NCI-H748 (cell line): ENCODE results near the gene PTPRD.

Source experiments
- DNase-seq: peaks from one replicate; lab custom pipeline; 2025; ENCODE audit not compliant: unreplicated experiment; lab: John Stamatoyannopoulos, UW

PTPRD gene

DNA sequence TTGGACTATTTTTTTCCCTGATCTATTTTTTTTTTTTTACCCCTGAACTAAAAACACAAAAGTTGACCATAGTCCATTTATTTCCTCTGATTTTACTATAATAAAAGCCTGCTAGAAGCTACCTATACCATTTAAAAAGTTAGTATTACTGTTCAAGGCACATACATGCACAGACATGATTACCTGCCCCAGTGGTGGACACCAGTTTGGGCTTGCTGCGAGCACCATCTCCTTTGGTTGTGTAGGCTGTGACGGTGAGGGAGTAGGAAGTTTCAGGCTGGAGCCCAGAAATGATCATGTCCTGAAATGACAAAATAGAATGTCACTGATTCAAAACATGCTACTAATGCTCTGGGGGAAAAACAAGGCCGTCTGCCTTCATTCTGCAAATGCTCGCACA lies 2120.1 kb downstream of the PTPRD start:
- no peak for DNase-seq

DNA sequence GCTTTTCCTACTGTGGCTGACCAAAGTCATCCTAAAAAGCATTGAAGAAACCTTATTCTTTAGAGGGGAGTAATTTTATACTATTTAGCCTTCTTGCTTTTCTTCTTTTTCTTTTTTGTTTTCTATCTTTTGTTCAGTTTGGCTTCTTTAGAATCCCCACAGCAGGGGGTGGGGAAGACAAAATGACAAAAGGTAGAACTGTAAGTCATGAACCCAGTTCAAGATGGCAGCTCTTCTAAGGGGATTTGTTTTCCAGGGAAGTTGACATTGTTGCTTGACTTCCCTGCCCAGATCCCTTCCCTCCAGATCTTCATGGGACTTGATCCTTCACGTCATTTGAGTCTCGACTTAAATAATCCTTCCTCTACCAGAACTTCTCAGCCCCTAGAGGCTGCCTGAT lies 2120.8 kb downstream of the PTPRD start:
- DNase-seq = no peak

DNA sequence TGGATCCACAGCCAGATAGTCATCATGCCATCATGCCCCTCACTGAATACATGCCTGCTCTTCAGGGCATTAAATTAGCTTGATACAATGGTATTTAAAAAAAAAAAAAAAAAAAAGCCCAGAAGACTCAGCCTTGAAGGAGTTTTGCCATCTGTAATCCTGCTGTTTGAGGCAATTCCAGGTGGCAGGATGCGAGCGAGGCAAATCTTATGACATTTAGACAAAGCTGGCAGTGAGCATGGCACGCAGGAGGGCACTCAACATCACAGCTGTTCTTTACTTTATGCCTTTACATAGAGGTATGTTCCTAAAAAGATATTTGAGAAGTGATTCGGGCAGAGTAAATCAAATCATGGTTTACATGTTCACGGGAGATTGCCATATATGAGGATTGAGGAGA lies 2121.2 kb downstream of the PTPRD start:
- DNase-seq = no peak

DNA sequence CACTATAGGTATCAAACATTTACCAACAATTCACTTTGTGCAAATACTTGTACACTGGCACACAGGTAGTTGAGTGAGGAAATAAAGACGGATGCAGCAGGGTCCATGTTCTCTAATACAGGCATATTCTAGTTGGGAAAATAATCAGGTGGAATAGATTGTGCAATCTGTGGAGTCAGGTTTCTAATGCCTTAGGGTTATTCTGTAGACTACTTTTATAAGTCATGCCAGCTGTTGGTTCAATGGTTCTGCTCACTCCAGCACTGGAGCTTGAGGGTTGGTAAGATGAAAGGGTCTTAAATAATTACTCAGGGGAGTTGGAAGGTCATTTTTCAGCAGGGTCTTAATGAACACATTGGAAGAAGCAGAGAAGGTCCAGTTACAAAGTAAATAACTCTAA lies 2123.0 kb downstream of the PTPRD start:
- peak; percentile 27 for DNase-seq

DNA sequence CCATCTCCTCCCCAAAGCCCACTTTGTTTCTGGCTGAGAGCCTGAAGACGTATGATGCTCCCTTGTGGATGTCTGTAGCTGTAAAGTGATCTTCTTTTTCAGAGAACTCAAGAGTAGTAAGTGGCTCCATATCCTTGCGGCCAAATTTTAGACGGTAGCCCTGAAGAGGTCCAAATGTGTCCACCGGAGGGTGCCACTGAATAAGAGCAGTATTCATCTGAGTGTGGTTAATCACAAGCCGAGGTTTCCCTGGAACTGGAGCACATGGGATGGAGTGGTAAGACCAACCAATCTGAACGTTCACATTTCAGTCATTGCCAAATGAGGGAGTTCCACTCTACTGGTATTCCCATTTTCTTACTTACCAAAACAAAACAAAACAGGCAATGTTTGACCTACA lies 2126.7 kb downstream of the PTPRD start:
- peak; percentile 76 for DNase-seq

DNA sequence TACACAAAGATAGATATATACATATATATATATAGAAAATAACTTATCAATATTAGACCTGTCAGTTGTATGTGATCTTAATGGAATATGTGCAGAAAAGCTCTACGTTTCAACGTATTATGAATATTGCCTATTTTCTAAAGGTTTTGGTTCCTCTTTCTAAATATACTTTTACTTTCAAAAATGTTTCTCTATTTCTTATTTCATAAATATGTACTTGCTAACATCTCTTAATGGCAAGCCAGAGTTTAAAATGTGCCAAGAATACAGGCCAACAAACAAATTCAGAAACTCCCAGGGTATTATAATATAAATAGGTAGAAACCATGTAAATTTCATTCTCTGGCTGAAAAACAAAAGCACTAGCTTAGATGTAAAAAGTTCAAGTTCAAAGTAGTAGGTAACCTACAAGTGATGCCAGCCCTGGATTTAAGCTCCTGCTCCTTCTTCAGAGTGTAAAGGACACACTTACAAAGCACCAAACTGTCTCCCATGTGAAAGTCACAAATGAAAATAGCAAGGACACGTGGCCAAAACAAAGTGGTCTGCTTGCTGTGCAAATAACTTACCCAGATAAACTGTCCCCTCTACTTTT lies 2128.1 kb downstream of the PTPRD start:
- DNase-seq = no peak

DNA sequence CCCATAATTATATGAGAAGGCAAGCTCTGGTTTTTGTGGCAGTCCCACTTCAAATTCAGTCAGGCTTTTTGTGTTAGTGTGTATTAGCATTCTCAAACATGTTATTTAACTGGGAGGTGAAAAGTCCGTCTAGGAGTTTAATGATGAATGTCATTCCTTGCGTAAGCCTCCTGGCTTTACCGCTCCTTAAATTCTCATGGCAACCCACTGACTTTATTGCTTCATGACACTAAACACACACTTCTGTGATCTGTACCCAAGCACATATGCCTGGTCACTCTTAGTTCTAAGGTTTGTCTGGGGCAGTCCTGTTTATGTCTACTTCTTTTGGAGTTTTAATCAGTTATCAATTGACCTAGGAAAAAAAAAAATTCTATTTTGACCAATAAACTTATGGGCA lies 2135.4 kb downstream of the PTPRD start:
- DNase-seq = no peak

DNA sequence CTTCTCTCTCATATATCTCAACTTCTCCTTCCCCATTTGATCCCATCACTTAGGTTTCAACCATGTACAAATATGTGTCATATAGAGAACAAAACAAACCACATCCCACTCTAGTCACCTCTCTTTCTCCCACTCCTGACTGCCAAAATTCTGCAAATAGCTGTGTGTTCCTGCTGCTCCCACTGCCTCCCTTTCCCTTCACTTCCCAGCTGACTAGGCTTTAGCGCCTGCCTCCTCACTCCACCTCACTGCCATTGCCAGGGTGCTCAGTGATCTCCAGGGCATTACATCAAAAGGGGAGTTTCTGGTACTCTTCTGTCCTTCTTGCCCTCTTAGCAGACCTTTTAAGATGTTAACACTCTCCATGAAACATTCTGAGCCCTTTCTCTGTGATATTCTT lies 2137.9 kb downstream of the PTPRD start:
- no peak for DNase-seq

DNA sequence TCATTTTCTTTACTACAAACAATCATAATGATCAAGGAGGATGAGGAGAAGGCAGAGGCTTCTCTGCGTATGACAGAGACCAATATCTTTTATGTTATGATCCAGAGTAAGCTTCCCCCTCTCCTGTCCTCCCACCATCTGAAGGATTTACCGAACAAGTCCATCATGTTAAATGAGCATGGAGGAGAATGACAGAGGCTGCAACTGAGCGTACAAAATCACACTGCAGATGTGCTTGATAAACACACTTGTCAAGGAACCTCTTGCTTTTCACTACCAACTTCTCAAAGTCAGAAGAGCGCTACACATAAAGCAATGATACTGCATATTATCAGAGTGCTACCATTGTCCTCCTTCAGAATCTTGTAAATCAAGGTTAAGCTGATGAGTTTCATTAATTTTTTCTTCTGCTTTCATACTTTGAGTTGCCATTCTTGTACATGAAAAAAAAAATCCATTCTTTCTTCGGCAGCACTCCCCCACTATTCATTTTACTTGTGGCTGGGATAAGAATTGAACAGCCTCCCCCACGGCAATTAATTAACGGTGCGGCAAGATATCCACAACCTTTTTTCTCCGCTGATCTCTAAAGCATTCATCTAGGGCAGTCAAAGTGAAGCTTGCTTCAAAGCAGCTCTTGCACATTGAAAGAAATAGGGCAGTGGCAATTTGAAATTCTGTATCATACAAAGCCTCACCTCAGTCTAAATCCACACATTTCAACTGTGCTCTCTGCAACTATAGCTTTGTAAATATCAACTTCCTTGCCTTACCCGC lies 2139.4 kb downstream of the PTPRD start:
- DNase-seq = no peak

DNA sequence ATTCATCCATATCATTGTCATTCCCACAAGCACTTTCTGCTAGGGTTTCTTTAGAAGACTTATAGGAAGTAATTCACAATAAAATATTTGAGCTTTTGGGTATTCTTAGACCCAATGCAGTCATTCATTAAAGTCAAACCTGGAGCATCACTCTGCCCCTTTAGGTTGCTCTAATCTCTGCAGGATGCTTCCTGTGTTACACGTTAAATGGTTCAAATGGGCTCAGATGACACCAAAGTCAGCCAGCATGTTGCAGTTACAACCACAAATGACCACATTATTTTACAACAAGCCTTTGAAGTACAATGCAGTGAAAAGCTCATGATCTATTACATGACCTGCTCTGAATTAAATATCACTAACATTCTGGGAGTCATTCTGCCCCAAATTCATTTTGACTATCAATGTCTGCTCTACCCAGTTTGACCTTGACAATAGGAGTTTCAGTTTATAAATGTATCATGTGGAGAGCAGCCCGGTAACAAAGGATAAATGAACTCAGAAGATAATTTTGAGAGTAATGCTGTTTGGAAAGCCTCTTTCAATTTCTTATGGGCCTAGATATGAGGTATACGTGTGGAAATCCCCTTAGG lies 2144.7 kb downstream of the PTPRD start:
- DNase-seq = no peak

DNA sequence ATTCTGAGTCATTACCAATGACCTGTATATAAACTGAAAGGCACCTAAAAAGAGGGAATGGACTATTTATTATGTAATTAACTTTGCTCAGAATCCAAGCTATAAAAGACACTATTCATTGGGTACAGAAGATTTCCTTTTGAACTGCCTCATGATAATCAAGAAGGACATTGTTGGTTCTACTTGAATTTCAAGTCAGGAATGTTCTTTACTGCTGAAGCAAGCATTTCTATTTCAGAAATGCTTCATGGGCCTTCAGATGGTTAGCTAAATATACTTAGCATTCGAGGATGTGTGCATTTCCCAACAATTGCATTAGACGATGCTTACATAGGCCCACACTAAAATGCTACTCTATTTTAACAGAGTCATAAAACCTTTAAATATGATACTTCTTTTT lies 2155.0 kb downstream of the PTPRD start:
- DNase-seq = no peak

DNA sequence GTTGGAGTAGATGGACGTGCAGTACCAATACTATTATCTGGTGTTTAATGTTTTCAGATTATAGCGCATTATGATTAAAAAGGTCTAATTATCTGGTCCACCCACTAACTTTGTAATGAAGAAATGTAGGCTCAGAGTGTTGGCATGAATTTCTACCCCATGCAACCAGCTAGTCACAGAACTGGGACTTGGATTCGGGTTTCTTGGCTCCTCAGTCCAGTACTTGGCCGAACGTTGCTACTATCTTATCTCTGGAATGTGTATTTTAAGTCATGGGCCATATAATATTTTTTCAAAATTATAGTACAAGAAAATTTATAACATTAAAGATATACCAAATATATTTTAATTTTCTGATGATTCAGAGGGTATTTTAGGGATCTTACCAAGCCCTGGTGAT lies 2155.7 kb downstream of the PTPRD start:
- no peak for DNase-seq

DNA sequence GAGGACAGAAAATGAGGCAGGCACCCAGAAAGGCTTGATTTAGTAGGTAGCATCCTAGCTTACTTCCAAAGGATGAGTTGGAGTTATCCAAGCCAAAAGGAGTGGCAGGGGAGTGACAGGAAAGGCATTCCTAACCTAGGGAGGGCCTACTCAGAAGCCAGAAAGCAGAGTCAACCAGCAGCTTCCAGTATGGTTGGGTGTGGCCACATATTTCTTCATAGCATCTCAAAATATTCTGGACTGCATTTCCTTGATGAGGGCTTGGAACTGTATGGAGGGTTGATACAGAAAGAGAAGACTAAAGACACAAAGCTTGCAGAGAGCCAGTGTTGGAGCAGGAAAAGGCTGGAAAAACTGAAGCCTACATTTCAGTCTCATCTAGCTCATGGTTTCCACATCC lies 2156.5 kb downstream of the PTPRD start:
- no peak for DNase-seq

DNA sequence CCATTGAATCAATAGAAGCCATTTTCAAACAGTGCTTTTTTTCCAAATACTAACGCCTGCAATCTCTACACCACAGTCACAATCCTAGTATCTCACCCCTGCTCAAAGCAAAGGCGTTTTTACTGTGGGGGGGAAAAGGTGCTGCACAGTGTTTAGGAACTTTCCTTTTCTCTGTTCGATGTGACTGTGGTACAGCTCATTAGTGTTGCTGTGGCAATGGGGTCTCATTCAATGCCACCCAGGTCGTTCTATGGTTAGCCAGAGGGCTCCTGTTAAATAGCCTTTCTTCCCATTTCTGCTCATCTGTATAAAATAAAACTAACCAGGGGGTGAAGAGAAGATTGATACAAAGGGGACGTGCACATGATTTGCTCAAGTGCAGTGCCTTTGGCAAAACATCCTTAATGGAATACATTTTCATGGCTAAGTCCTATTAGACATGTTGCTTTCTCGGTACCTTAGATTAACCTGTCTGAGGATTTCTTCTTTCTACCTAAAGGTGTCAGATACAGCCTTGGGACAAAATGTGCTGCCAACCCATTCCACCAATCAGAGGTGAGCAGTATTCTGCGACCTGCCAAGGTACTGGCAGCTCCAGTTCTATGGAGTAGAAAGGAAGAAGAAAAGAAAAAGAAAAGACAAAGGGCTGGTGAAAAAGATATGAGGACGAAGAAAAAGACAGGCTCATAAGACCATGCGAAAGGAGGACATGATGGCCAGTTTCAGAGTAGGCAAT lies 2161.8 kb downstream of the PTPRD start:
- no peak for DNase-seq

DNA sequence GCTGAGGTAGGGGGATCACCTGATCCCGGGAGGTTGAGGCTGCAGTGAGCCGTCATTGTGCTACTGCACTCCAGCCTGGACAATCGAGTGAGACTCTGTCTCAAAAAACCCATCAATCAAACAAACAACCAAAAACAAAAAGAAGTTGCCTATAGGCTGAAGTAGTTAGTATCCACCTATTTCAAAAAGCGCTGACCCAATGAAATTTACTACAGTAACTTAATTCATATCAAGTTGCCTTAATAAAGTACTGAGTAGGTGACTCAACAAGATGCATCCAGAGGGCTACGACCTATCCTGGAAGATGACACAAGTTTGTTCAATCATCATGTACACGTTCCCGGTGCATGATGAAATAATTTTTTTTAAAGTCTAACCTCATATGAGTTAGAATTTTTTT lies 2164.6 kb downstream of the PTPRD start:
- no peak for DNase-seq

DNA sequence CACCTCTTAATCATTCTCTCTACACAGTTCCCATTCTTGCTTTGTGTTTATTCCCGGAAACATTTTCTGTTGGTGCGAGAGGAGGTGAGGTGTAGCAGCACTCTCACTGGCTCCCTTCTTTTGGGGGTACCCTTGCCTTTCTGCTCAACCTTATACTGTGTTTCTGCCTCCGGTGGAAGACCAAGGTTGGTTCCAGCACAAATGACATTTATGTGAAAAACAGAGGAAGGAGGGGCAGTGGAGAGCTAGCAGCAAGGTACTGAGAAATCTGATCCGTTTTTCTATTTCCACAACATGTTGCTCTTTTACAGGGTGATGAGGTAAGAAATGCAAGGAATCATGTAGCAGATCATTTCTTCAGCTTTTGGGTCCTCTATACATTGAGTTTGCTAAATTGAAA lies 2165.2 kb downstream of the PTPRD start:
- no peak for DNase-seq

DNA sequence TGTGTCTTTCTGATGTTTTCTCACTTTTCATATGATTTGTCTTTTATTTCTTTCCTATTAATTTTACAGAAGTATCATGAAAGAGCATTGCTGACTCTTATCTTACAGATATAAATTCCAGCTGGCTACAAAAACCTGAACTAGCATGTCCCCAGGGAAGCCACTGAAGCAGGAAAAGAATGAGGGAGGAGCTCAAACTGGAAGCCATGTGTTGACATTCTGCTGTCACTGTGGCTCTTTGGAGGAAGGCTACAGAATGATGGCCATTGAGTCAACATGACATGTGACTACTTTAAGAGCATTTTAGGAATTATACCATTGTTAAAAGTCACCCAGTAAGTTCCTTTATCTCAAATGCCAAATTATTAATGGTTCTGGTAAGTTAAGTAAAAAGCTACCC lies 2174.9 kb downstream of the PTPRD start:
- no peak for DNase-seq

DNA sequence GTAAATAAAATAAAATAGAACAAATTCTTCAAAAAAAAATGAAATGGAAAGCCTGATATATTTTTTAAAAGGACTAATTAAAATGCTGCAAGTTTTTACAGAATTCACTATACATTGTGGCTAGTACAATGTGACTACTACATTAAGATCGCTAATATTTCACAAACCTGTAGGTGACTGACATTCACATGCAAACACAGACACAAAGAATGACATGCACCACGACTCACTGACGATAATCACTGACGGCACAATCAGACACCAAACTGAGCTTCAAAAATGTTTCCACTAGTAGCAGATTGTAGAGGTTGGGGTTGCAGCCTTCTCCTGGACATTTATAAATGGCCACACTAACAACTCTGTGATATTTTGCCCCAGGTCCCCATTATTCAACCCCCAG lies 2175.5 kb downstream of the PTPRD start:
- DNase-seq = no peak

DNA sequence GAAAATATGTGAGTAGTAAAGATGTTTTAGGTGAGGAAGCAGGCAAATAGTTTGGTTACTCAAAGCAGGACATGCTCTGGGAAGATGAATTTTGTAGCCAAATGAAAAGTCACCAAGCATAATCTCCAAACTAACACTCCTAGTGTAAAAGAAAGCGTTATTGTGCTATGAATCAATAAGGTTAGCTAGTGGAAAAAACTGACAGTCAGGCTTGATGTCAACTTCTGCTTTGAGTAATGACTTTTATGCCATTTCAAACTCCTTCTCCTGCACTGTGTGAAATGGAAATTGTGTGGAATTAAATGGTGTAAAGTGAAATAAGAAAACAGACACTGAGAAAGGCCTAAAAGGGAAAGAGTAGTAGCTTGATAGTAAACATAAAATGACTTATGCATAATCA lies 2176.0 kb downstream of the PTPRD start:
- DNase-seq = no peak

DNA sequence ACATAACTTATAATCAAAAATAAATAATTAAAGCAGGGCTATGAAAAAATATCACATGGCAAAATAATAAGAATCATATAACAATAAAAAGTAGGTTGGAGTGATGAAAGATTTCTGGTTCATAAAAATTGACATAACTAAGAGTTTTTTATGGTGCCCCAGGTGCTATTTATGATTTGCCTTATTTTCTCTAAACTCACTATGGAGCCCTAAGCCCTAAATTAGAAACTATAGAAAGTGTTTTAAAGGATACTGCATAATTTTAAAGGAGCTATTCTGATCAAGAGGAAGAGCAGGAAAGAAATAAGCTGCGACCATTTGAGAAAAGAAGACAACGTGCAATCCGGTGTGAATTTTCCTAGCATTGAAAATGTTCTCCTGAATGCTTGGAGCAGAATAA lies 2178.2 kb downstream of the PTPRD start:
- DNase-seq = no peak

DNA sequence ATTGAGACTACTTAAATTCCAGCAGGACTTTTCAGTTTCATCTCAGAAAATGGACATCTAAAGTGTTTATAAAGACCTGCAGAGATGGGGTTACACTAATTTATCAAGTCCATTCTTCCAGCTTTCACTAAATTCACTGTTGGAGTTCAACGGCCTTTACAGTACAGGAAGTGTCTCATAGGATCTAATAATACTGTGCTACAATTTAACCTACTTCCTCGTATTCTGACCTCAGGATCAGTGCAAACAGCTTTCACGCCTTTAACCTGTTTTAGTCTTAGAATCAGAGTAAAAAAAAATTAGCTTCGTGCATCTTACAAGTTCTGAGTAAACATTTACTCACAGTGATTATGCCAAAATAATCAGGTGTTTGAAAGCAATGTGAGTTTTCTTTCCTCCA lies 2180.6 kb downstream of the PTPRD start:
- no peak for DNase-seq

DNA sequence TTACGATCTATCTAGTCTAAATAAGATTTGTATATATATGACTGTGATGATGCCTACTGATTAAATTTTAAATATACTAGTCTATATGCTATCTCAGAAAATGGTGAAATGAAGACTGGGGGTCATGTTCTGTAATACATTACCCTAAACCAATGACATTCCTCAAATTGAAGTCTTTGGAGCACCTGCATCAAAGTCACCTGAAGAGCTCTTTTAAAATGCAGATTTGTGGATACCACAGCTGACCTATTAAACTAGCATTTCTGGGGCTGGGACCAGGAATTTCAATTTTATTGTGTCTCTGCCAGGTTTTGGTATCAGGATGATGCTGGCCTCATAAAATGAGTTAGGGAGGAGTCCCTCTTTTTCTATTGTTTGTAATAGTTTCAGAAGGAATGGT lies 2181.3 kb downstream of the PTPRD start:
- DNase-seq = no peak
